HepG2 (cell line): ENCODE data around the gene ZNF606. TPM values are rescaled to one million over a fixed set of nuclear protein-coding genes. Genes with fewer than 3 reads are reported as not detected.

Experiments used
- BRD4 ChIP-seq: sonication (generic); formaldehyde crosslinking; IDR thresholded peaks from 2 replicates; pipeline ENCODE4 v1.4.0; 2020; ENCODE audit warnings: missing genetic modification reagents
- CHD4 ChIP-seq: fragments of 200-600 bp; sonication (generic); IDR thresholded peaks from 2 replicates; pipeline ENCODE4 v1.7.0; 2017; ENCODE audit warnings: mild to moderate bottlenecking, low read length, borderline replicate concordance
- DPF2 ChIP-seq: sonication (generic); formaldehyde crosslinking; IDR thresholded peaks from 2 replicates; pipeline ENCODE4 v1.4.0; 2020; ENCODE audit warnings: mild to moderate bottlenecking, low read depth, missing genetic modification reagents, borderline replicate concordance
- ETV5 ChIP-seq: IDR thresholded peaks from 2 replicates; pipeline ENCODE4 v1.6.1; 2018; ENCODE audit warnings: missing biosample characterization, missing genetic modification reagents, inconsistent platforms, borderline replicate concordance
- HDAC2 ChIP-seq: sonication (generic); formaldehyde crosslinking; IDR thresholded peaks from 2 replicates; pipeline ENCODE4 v1.4.0; 2020; ENCODE audit warnings: missing genetic modification reagents
- JDP2 ChIP-seq: sonication (generic); formaldehyde crosslinking; IDR thresholded peaks from 2 replicates; pipeline ENCODE4 v1.8.1; 2022; ENCODE audit warnings: missing genetic modification reagents, borderline replicate concordance
- KMT2A ChIP-seq: sonication (generic); formaldehyde crosslinking; IDR thresholded peaks from 2 replicates; pipeline ENCODE4 v1.4.0; 2020; ENCODE audit warnings: missing genetic modification reagents
- MEIS1 ChIP-seq: sonication (generic); formaldehyde crosslinking; IDR thresholded peaks from 2 replicates; pipeline ENCODE4 v1.9.0; 2021; ENCODE audit warnings: mild to moderate bottlenecking, missing genetic modification reagents, moderate library complexity, borderline replicate concordance
- MXD4 ChIP-seq: IDR thresholded peaks from 2 replicates; pipeline ENCODE4 v1.6.1; 2016; ENCODE audit warnings: mild to moderate bottlenecking, missing biosample characterization, missing genetic modification reagents
- PCBP1 ChIP-seq: fragments of 200-400 bp; formaldehyde crosslinking; IDR thresholded peaks from 2 replicates; pipeline ENCODE4 v1.6.1; 2017; ENCODE audit warnings: mild to moderate bottlenecking, low read depth, low read length, borderline replicate concordance
- PHF5A ChIP-seq: IDR thresholded peaks from one replicate; pipeline ENCODE4 v1.6.1; 2018; ENCODE audit warnings: low read depth, missing genetic modification reagents; ENCODE audit not compliant: unreplicated experiment
- PRMT3 ChIP-seq: sonication (generic); formaldehyde crosslinking; IDR thresholded peaks from 2 replicates; pipeline ENCODE4 v1.8.1; 2022; ENCODE audit warnings: low read depth, mild to moderate bottlenecking, moderate library complexity, missing genetic modification reagents, borderline replicate concordance
- RAD21 ChIP-seq: fragments of 450-650 bp; formaldehyde crosslinking; IDR thresholded peaks from 2 replicates; pipeline ENCODE4 v1.5.0; 2020; ENCODE audit warnings: mild to moderate bottlenecking
- RBM39 ChIP-seq: fragments of 200-400 bp; formaldehyde crosslinking; IDR thresholded peaks from one replicate; pipeline ENCODE4 v1.6.1; 2018; ENCODE audit warnings: antibody characterized with exemption, mild to moderate bottlenecking, low read depth, low read length; ENCODE audit not compliant: poor library complexity, severe bottlenecking
- SIN3A ChIP-seq: IDR thresholded peaks from 2 replicates; pipeline ENCODE4 v1.6.1; 2011; ENCODE audit warnings: low read depth, mild to moderate bottlenecking, control low read depth, low read length, borderline replicate concordance
- SMC3 ChIP-seq: IDR thresholded peaks from 2 replicates; pipeline ENCODE4 v1.6.1; 2011; ENCODE audit warnings: low read length, improper control_type of control experiment
- SNAI1 ChIP-seq: sonication (generic); formaldehyde crosslinking; IDR thresholded peaks from 2 replicates; pipeline ENCODE4 v1.5.0; 2020; ENCODE audit warnings: mild to moderate bottlenecking, missing genetic modification reagents, borderline replicate concordance
- ZKSCAN5 ChIP-seq: sonication (generic); formaldehyde crosslinking; IDR thresholded peaks from 2 replicates; pipeline ENCODE4 v1.5.1; 2020; ENCODE audit warnings: mild to moderate bottlenecking, missing genetic modification reagents
- ZNF205 ChIP-seq: IDR thresholded peaks from 2 replicates; pipeline ENCODE4 v1.6.1; 2018; ENCODE audit warnings: missing biosample characterization, missing genetic modification reagents
- ZNF251 ChIP-seq: sonication (generic); formaldehyde crosslinking; IDR thresholded peaks from 2 replicates; pipeline ENCODE4 v1.9.0; 2021; ENCODE audit warnings: mild to moderate bottlenecking, missing genetic modification reagents
- ZNF253 ChIP-seq: sonication (generic); formaldehyde crosslinking; IDR thresholded peaks from 2 replicates; pipeline ENCODE4 v1.8.0; 2022; ENCODE audit warnings: mild to moderate bottlenecking, missing genetic modification reagents, borderline replicate concordance
- ZNF703 ChIP-seq: sonication (generic); formaldehyde crosslinking; IDR thresholded peaks from 2 replicates; pipeline ENCODE4 v1.5.1; 2020; ENCODE audit warnings: missing genetic modification reagents, mild to moderate bottlenecking, moderate library complexity, borderline replicate concordance
- ZNF713 ChIP-seq: sonication (generic); formaldehyde crosslinking; IDR thresholded peaks from 2 replicates; pipeline ENCODE4 v1.4.0; 2020; ENCODE audit warnings: mild to moderate bottlenecking, missing genetic modification reagents
- ZUFSP ChIP-seq: sonication (generic); formaldehyde crosslinking; IDR thresholded peaks from 2 replicates; pipeline ENCODE4 v1.9.0; 2021; ENCODE audit warnings: missing genetic modification reagents, mild to moderate bottlenecking, borderline replicate concordance
- polyA plus RNA-seq, 8 experiments: library from polyadenylated mRNA; depleted of rRNA in 3 of 8; stranded (reverse) in 7 of 8; unstranded in 1 of 8; fragments of >200 nt; fragmentation: Illumina TruSeq in 4 of 8; extraction: Trizol in 4 of 8; gene quantifications; 2 replicates each; pipeline versions ENCODE4 v1.2.1 to v1.2.3, GENCODE V29; 2011 to 2016; ENCODE audit warnings: low read depth in 4 of 8, missing spikeins in 1 of 8, mixed read lengths in 1 of 8; ENCODE audit not compliant: insufficient read depth in 1 of 8
- total RNA-seq, 5 experiments: library from RNA; depleted of rRNA; stranded (reverse); fragments of >200 nt; fragmentation: Illumina TruSeq; extraction: Trizol; gene quantifications; 2 replicates each; pipeline ENCODE4 v1.2.3, GENCODE V29; 2016; ENCODE audit warnings: low read depth in 1 of 5
- TF ChIP-seq, protein P1 (sequence below): sonication (generic); formaldehyde crosslinking; IDR thresholded peaks from 2 replicates; pipeline ENCODE4 v1.4.0; 2020; ENCODE audit warnings: missing genetic modification reagents

ZNF606 gene
- total and polyA plus RNA-seq, 2 of the 13 experiments (the other 11 are each of a cell fraction or from before 2014, with no cell fraction given), result 4.2 to 14.8 TPM

- TF ChIP-seq RAD21 (peak; percentile 41; the same call in 1 of the 2 replicates), ZNF703 (no peak; the same call in none of the 2 replicates), SNAI1 (CRISPR knock-in tag) (peak; percentile 19; the same call in 1 of the 2 replicates), JDP2 (CRISPR knock-in tag) (no peak; the same call in 1 of the 2 replicates), ZNF251 (CRISPR knock-in tag) (no peak), ZUFSP (no peak), MEIS1 (CRISPR knock-in tag) (peak; percentile 87; the same call in 1 of the 2 replicates), BRD4 (CRISPR knock-in tag) (peak; percentile 85), CHD4 (peak; percentile 89; the same call in 1 of the 2 replicates), PHF5A (no peak), ZKSCAN5 (no peak; the same call in 1 of the 2 replicates), SMC3 (no peak), PRMT3 (CRISPR knock-in tag) (no peak), ETV5 (CRISPR knock-in tag) (peak; percentile 78), ZNF713 (CRISPR knock-in tag) (no peak; the same call in 1 of the 2 replicates), RBM39 (peak; percentile 66), PCBP1 (no peak), ZNF253 (CRISPR knock-in tag) (no peak), MXD4 (CRISPR knock-in tag) (peak; percentile 69; the same call in 1 of the 2 replicates), DPF2 (CRISPR knock-in tag) (no peak), HDAC2 (peak; percentile 59), SIN3A (peak; percentile 65; the same call in 1 of the 2 replicates), ZNF205 (CRISPR knock-in tag) (peak; percentile 59; the same call in 1 of the 2 replicates), KMT2A (CRISPR knock-in tag) (peak; percentile 82; the same call in 1 of the 2 replicates)
- TF ChIP-seq, protein P1, sequence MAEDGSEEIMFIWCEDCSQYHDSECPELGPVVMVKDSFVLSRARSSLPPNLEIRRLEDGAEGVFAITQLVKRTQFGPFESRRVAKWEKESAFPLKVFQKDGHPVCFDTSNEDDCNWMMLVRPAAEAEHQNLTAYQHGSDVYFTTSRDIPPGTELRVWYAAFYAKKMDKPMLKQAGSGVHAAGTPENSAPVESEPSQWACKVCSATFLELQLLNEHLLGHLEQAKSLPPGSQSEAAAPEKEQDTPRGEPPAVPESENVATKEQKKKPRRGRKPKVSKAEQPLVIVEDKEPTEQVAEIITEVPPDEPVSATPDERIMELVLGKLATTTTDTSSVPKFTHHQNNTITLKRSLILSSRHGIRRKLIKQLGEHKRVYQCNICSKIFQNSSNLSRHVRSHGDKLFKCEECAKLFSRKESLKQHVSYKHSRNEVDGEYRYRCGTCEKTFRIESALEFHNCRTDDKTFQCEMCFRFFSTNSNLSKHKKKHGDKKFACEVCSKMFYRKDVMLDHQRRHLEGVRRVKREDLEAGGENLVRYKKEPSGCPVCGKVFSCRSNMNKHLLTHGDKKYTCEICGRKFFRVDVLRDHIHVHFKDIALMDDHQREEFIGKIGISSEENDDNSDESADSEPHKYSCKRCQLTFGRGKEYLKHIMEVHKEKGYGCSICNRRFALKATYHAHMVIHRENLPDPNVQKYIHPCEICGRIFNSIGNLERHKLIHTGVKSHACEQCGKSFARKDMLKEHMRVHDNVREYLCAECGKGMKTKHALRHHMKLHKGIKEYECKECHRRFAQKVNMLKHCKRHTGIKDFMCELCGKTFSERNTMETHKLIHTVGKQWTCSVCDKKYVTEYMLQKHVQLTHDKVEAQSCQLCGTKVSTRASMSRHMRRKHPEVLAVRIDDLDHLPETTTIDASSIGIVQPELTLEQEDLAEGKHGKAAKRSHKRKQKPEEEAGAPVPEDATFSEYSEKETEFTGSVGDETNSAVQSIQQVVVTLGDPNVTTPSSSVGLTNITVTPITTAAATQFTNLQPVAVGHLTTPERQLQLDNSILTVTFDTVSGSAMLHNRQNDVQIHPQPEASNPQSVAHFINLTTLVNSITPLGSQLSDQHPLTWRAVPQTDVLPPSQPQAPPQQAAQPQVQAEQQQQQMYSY, result no peak; the same call in 1 of the 2 replicates
These were observed at the start of gene ZNF606 (continued) for GRCh38 chr19:58002384-58003173.
